Fibroblast of skin of abdomen (primary cell): ENCODE results near the gene NRXN3.
"Not testable (repeated sequence)": the region's sequence is repeated elsewhere in the genome, so short reads cannot be mapped to it uniquely, and the experiment has no call there.

Experiments used
- DNase-seq: peaks from one replicate; pipeline ENCODE4 v3.0.0-alpha.2; 2013

The NRXN3 gene

DNA sequence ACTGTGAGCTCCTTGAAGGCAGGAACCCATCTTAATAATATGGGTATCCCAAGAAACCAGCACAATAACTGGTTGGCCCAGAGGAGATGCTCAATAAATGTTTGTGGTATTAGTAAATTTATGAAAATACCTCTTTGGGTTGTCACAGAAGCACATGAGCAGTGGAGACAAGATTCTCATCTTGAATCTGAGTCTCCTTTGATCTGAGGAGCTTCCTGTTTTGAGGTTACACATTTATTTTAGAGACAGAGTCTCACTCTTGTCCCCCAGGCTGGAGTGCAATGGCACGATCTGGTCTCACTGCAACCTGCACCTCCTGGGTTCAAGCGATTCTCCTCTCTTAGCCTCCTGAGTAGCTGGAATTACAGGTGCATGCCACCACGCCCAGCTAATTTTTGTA is 247.4 kb downstream of the NRXN3 start:
- no peak for DNase-seq

DNA sequence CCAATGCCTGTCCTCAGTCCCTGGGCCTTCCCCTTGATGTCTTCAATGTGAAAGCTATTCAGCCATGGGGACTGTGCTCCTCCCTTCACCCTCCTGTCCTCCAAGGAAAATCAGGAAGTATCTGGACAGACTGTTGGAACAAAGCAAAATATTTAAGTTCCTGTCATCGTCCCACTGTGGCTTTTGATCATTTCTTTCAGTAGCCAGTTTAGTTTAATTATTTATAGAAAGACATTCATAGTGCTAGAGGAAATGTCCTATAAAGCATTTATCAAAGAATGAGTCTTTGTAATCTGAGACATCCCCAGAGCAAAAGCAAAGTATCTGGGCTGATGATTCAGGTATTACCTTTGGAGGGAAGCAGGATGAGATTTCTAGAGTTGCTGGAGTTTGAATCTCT is 254.1 kb downstream of the NRXN3 start:
- DNase-seq: no peak

DNA sequence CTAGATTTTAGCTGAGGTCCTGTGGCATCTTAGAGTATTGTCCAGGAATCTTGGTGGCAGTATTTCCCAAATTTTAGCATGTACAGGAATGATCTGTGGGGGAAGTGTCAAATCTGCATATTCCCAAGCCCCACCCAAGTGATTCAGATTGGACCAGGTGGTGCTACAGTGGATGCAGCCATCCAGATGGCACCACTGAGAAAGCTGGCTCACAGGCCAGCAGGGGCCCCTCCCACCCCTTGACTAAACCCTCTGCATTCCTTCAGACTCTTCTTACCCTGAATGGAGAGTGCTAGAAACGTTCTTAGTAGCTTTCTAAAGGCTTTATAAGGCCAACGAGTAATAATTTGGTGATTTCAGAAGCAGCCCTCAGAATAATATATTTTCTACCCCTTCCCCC is 255.2 kb downstream of the NRXN3 start:
- no peak for DNase-seq

DNA sequence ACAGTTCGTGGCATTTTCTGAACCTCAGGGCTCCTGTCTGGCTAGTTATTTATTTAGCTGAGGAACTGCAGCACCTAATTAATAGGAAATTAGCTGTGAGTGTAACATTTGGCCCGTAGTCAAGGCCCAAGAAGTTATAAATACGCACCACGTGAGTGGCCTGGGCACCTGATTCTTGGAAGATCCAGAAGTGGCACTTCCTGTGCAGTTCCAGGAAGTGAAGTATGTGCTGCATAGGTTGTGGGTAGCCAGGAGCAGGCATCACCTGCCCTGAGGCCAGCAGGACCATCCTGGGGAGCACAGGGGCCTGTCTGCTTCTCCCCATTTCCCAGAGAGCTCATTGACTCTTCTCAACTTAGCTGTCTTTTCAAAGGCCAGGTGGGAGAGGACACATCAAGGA is 255.6 kb downstream of the NRXN3 start:
- no peak for DNase-seq

DNA sequence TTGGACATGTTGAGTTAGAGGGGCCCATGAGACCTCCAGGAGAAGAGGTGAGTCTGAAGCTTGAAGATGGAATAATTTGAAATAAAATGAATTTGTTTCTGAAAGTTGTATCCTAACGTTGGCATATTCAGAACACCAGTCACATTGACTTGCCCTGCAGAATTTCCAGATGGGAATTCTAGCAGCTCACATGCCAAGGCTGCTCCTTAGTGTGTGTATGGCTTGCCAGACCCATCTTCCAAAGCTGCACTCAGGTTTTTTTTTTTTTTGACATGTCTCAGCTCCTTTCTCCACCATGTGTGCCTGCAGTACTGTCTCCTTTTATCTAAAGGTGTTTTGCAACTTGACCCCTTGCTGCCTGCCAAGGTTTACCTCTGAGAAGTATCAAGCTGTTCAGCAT is 261.9 kb downstream of the NRXN3 start:
- no peak for DNase-seq

DNA sequence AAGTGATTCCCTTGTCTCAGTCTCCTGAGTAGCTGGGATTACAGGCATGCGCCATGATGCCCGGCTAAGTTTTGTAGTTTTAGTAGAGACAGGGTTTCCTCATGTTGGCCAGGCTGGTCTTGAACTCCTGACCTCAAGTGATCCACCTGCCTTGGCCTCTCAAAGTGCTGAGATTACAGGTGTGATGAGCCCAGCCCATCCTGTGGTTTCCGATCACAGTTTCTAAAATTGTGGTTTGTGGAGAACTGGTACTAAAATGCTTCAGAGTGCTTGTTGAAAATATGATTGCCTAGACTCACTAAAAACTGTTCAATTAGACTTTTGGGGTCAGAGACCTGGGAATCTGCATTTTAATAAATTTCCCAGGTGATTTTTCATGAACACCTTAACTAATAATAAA is 267.3 kb downstream of the NRXN3 start:
- not testable (repeated sequence) for DNase-seq

DNA sequence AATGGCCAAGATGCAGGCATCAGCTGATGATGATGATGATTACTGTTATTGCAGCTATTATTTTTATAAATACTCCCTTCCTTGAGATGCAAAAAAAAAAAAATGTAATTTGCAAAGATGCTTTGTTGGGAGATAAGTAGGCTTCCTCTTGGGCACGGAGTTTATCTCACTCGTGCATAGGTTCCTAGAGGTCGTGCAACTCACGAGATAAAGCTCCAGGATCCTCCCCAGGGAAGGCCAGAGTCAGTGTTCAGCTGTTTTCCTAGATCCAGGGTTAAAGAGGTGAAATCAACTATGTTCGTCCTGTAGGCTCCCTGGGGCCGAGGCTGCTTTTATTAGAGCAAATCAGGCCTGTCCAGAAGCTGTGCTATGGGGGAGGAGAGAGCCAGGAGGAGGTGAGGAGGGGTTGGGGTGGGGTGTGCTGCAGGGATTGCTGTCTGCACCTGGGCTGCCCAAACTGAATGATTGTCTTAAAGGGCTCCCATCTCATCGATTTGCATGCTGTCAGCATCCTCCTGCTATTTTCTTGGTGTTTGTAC is 270.3 kb downstream of the NRXN3 start:
- DNase-seq: no peak

DNA sequence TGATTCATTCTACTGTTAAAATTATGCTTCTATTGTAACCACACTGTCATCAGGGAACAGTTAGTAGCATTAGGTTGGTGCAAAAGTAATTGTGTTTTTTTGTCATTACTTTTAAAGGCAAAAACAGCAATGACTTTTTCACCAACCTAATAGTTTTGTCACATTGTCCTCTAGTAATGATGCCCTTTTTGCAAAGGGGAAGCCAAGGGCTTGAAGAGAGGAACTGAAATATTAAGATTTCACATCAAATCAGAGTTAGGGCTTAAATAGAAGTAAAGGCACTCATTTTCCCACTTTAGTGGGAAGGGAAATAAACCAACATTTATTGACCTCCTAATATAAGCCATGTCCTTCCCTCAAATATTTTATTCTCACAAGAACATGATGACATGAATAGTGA is 273.7 kb downstream of the NRXN3 start:
- DNase-seq: no peak

DNA sequence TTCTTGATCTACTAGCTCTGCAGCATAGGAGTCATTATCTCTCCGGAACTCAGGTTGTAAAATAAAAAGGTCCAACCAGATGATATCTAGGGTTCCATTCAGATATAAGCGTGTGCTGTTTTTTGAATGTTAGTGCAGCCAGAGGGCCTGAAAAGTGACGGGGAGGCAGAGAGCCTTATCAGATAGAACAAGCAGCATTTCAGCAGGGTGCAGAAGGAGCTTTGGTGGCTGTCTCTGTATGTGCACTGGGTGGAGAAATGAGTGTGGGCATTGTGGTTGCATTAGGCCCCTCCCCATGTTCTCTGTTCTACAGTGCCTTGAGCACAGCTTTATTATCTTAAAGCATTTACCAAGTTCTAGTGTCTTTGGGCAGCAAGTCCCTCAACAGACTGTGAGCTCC is 275.1 kb downstream of the NRXN3 start:
- DNase-seq: no peak

DNA sequence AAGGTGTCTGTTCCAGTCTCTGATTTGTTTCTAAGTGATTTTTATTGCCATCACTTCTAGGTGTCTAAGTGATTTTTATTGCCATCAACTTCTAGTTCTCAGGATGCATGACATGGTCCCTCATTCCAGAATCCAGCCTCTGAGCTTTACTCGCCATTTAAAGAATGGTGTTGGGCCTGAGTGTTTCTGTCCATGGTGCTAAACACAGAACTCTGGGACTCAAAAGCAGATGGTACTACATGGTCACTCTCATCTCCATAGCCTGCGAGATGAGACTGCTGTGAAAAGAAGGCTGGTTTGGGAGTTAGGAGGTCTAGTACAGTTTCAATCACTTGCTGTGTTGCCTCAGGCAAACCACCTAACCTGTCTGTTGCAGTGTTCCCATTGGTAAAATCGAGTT is 276.6 kb downstream of the NRXN3 start:
- no peak for DNase-seq

DNA sequence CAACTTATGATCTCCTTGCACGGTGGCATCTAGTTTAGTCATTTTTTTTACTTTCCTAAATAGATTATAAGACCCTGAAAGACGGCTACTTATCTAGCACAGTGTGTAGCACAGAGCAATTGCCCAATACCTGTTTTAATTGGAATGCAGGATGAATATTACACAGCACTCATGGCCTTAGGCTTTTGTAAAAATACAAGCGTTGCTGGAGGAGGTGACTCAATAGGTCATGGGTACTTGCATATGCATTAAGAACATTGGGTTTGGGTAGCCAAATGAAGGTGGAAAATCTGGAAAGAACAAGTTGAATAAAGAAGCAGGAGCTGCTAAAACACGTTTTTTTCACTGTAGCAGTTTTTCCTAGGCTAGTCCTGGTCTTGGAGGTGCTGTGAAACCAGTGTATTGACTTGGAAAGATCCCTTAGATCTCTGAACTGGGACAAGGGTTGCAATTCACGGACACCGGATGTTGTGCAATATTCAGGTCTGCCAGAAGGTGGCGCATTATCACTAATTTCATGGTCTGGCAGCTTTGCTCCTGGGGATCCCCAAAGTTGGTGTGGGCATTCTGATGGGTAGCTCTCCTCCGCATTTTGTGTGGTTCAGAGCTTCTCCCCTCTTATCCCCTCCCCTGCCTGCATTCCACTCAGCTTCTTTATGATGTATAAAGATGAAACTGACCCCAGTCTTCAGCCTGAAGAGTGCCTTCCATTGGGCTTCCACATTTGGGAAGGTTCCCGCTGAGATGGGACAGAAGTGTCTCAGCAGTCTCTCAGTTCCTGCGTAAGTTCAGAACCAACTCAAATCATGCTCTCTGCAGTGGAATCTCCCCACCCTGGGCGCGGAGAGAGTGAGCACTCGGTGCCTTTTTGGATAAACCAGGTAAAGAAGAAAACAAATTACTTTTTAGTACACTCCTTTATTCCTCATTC is 278.3 kb downstream of the NRXN3 start:
- DNase-seq: peak; percentile 4

DNA sequence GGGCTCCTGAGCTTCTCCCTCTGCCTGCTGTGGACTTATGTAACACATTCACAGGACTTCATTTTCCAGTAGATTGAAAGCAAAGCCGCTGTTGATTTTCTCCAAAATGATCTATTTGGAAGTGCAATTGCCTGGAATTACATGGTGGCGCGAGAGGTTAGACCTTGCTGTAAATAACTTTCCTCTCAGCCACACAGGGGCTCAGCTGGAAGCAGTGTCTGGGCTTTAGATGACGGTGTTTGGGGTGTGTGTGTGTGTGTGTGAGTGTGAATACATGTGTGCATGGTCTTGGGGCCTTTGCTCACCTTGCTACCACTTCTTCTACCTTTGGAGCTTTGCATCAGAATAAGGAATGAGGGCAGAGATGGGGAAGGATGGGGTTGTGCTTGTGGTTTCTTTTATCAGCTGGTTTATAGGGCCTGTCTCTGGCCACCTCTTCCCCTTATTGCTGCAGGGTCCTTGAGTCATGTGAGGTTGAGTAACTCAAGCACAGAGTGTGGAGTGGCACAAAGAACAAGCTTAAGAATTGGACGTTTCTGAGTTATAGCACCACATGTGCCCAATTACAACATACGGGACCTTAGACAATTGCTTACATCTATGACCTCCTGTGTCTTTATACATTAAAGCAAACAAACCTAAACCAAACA is 280.6 kb downstream of the NRXN3 start:
- DNase-seq: no peak

DNA sequence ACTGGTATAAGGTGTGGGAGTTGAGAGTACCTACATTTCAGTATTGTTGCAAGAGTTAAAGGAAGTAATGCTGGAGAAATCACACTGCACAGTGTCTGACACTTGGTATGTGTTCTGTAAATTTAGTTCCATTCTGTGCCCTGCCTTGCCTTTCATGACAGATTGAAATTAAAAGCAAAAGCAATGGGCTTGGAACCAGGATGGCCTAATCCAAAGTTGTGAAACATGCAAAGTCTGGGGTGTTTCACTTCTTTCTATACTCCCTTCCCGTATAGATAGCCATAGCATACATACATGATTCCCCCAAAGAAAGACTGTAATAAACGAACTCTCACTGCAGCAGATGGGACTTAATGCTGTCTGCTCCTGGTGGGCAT is 281.1 kb downstream of the NRXN3 start:
- DNase-seq: no peak

DNA sequence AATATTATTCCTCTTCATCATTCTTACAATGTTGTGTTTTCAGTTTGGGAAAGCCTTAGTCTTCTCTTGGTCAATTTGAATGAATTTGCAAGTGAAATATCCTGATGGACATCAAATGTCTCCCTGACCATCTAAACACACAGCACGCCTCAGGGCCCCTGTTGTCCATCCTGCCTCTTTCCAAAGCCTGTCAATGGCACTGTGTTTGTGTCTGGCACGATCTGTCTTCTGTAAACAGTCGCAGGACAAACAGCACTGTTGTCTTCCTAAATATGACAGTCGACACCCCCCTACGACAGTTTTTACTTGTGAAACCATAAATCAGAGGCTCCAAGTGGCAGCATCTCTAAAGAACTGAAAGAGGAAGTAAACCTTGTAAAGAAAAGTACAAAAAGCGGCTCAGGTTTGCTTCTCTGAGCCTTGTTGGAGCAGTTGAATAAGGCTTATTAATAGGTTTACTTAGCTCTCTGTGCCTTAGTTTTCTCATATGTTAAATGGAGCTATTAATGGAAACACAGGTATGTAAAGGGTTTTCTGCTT is 285.8 kb downstream of the NRXN3 start:
- no peak for DNase-seq

DNA sequence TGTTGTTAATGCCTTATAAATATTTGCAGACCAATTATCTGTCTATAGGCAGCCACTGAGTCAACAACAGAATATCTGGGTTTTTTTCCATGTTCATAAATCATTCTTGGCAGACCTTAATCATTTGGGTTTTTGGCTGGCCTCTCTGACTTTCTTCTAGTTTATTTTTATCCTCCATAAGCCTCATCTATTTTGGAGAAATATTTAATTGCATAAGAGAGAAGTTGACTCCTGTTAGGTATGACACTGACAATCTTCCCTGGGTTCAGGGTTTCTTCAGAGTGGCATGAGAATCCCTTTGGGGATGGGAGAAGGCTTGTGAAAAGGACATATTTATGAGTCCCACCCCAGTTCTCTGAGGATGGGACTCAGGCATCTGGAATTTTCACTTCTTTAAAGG is 299.8 kb downstream of the NRXN3 start:
- DNase-seq: no peak

DNA sequence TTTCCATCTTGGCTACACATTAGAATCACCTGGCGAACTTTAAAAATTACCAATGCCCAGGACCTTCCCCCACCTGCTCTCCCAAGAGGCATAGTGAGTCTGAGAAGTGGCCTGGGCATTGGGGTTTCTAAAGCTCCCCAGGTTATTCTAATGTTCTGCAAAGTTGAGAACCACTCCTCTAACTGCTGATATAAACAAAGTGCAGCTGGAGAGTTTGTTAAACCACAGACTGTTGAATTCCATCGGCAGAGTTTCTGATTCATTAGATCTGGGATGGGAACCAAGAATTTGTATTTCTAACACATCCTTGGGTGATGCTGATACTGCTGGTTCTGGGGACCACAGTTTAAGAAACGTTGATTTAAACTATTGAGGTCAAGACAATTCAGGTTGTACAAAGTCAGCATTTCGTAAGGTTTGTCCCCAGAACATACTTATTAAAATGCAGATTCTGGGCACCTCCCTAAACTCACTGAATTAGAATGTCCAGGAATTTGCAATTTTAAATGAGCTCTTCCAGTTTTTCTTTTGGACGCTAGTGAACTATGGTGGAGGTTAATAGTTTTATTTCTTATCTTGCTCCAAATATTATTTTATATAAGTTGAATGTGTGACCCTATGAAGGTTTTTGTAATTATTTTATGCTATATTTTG is 309.1 kb downstream of the NRXN3 start:
- DNase-seq: no peak

DNA sequence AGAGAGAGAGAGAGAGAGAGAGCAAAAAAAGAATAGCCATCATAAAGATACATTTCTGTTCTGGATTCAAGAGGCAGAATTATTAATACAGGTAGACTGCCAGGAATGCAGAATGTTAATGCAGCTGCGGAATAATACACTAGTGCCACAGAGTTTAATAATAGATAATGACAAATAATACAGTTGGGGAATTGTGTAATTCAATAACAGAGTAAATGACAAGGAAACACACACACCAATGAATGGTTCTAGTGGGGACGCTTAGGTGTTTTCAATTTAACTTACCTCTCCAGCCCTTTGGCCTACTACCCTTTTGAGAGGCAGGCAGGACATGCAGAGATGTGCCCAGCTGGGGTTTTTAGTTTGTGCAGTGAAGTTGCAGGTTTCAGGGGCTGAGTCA is 313.9 kb downstream of the NRXN3 start:
- DNase-seq: no peak

DNA sequence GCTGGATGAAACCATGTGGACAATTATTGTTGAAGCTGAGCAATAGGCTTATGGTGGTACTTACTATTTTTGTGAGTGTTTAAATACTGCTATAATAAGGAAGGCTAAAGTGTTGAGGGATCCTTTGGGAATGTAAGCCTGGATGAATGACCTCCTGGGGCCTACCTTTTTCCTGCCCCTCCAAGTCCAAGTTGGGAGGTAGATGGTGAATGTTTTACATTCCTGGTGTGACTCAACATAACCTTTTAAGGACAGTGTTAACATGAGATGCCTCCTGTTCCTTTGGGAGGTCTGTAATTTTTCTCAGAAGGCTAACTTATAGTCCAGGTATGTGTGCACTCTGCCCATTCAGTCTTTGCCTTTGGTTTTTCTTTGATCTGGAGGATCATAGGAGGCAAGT is 315.9 kb downstream of the NRXN3 start:
- DNase-seq: no peak

DNA sequence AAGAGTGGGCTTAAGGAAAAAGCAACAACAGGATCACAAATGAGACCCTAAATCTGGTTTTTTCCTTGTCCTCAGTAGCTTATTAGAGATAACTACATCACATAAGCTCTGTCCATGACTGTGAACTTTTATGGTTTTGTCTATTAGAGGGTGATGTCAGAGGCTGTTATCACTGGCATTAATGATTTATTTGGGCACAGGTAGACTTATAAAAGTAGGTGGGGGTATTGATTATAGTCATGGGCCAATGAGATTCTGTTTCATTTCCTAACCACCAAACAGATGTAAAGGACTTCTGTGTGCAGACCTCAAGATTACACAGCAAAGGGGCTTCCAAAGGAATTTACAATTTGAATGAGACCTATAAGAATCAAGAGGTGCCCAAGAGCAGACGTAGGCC is 316.4 kb downstream of the NRXN3 start:
- DNase-seq: no peak

DNA sequence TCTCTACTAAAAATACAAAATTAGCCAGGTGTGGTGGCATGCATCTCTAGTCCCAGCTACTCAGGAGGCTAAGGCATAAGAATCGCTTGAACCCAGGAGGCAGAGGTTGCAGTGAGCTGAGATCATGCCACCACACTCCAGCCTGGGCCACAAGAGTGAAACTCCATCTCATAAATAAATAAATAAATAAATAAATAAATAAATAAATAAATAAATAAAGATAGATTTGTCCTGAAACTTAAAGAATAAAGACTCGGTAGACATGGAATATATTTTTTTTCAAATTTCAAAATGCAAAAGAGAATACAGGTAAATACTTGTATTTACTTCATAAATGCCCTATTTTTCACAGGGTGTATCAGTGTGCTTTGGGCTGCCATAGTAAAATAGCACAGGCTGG is 317.4 kb downstream of the NRXN3 start:
- not testable (repeated sequence) for DNase-seq

DNA sequence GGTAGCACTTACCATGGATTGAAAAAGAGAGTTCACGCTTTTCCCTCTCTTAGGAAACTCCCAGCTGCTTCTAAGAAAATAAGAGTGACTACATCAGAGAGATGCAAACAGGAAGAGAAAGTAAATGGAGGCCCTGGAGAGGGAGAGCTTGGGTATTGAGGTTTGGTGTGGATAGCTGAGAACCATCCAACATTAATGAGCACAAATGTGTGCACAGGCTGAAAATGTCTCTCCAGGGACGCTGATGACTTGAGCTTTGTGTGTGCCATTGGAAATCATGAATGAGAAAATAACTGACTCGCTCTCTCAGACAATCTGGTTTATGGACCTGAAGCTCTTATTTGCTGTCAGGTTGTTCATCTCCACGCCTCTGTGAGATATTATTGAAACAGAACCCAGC is 318.8 kb downstream of the NRXN3 start:
- DNase-seq: no peak

DNA sequence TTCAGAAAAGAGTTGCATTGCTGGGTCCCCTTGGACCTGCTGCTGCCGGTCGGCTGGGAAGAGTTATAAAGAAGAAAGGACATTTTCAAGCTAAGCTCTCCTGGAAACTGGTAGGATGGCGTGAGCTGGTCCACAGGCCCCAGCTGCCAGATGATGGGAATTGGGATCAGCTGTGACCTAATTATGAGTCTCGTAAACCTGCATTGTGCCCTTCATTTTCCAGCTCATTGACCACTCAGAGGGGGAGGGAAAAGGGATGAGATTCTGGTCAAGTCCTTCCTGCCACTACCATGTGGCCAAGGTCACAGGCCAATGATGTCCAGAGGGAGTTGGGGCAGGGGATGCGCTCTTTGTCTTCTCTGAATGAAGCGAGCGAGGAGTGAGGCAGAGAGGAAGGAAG is 320.9 kb downstream of the NRXN3 start:
- no peak for DNase-seq

DNA sequence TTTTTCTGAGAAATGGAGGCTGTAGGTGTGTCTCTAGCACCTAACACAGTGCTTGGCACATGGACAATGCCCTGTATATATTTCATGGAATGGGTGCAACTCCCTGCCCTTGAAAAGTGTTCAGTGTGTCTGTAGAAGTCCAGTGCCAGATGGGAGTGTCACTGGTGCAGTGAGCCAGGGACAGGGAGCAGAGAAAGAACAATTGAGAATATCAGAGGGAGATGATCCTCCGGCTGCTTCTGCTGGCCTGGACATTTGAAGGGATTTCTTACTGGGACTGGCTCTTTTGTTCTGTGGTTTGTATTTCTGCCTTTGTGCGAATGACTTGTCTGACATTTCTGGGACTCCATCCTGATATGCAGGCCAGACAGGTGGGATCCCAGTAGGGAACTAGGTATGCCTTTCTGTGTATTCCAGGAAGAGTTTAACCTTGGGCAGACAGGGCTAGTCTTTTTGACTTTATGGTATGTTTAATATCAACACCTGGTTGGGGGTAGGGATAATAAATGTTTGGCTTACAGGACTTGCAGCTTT is 328.0 kb downstream of the NRXN3 start:
- DNase-seq: no peak
